Fibroblast of mammary gland (primary cell): ENCODE results near the gene BTBD16.
A peak's percentile ranks its signal among the peaks of the same experiment; 100 is the strongest.

Experiments used
- DNase-seq: peaks from one replicate; pipeline ENCODE4 v3.0.0-alpha.2; 2010; ENCODE audit warnings: low read depth
- H3K4me3 ChIP-seq: 2 replicates; pipeline ENCODE4 v1.5.1; 2011; ENCODE audit warnings: low read depth, mild to moderate bottlenecking, low read length, moderate library complexity; ENCODE audit not compliant: control insufficient read depth
- TF ChIP-seq, protein P1 (sequence below): conservative IDR thresholded peaks from 2 replicates; pipeline ENCODE4 v1.5.1; 2011; ENCODE audit warnings: low read depth, low read length, inconsistent platforms; ENCODE audit not compliant: control insufficient read depth, insufficient read depth

The BTBD16 gene

GRCh38 chr10:122361046-122361445 lies 90.0 kb downstream of the BTBD16 start:
- TF ChIP-seq, protein P1, sequence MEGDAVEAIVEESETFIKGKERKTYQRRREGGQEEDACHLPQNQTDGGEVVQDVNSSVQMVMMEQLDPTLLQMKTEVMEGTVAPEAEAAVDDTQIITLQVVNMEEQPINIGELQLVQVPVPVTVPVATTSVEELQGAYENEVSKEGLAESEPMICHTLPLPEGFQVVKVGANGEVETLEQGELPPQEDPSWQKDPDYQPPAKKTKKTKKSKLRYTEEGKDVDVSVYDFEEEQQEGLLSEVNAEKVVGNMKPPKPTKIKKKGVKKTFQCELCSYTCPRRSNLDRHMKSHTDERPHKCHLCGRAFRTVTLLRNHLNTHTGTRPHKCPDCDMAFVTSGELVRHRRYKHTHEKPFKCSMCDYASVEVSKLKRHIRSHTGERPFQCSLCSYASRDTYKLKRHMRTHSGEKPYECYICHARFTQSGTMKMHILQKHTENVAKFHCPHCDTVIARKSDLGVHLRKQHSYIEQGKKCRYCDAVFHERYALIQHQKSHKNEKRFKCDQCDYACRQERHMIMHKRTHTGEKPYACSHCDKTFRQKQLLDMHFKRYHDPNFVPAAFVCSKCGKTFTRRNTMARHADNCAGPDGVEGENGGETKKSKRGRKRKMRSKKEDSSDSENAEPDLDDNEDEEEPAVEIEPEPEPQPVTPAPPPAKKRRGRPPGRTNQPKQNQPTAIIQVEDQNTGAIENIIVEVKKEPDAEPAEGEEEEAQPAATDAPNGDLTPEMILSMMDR, result no peak
- no peak overlapping the region for H3K4me3 ChIP-seq
- no peak for DNase-seq

GRCh38 chr10:122362031-122362592 lies 91.0 kb downstream of the BTBD16 start:
- TF ChIP-seq, protein P1, result no peak
- DNase-seq, result no peak
- H3K4me3 ChIP-seq, result no peak overlapping the region

- TF ChIP-seq, protein P1, result no peak
- DNase-seq, result peak; percentile 33
- H3K4me3 ChIP-seq, result no peak overlapping the region
Measured at GRCh38 chr10:122362621-122363020, 91.5 kb downstream of the BTBD16 start.

GRCh38 chr10:122363311-122363710 lies 92.2 kb downstream of the BTBD16 start:
- H3K4me3 ChIP-seq, result no peak overlapping the region
- TF ChIP-seq, protein P1, result no peak
- no peak for DNase-seq

GRCh38 chr10:122363722-122364463 lies 92.8 kb downstream of the BTBD16 start:
- TF ChIP-seq, protein P1, result no peak
- DNase-seq, result no peak

DNA sequence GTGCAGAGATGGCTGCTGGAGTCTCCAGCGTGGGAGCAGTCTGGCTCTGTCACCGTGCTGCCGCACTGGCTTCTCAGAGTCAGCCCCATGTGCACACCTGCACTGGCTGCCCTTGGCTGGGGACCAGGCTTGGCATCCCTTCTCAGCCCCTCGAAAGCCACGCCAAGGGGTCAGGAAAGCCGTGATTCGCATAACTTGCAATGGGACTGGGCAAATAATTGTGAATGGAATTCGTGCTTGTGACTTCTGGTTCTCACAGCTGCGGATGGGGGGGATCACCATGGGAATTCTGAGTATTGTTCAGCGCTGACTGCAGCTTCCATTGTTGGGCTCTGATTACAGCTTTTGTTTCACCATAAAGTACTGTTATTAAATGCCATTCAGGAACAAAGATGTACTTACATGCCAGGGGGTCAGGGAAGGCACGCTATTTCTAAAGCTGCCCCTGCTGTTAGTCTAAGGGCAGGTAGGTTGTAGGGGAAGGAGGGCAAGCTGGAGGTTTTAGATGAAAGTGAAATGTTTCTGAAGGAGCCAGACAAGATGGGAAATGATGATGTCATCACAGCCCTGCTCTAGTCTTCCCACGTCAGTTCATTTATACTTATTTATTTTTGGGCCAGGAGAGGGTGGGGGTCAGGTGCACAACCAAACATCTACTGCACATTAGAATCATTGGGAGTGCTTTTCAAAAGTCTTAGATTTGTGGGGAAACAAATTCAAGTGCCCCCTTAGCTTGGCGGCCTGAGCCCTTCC lies 97.6 kb downstream of the BTBD16 start:
- TF ChIP-seq, protein P1, result no peak
- DNase-seq, result no peak
- no peak overlapping the region for H3K4me3 ChIP-seq

More at GRCh38 chr10:122363722-122364463, 92.8 kb downstream of the BTBD16 start:
- H3K4me3 ChIP-seq, result no peak overlapping the region
